HG03575 (cell line): Measurements from ENCODE around the gene TDRD10.

ENCODE experiments used
- ATAC-seq: cut with Tn5 transposase; IDR thresholded peaks from one replicate; pipeline ENCODE4 v1.9.1; 2021; ENCODE audit not compliant: unreplicated experiment, insufficient number of reproducible peaks, low FRiP score; ENCODE audit errors: extremely low read depth

Gene TDRD10

DNA sequence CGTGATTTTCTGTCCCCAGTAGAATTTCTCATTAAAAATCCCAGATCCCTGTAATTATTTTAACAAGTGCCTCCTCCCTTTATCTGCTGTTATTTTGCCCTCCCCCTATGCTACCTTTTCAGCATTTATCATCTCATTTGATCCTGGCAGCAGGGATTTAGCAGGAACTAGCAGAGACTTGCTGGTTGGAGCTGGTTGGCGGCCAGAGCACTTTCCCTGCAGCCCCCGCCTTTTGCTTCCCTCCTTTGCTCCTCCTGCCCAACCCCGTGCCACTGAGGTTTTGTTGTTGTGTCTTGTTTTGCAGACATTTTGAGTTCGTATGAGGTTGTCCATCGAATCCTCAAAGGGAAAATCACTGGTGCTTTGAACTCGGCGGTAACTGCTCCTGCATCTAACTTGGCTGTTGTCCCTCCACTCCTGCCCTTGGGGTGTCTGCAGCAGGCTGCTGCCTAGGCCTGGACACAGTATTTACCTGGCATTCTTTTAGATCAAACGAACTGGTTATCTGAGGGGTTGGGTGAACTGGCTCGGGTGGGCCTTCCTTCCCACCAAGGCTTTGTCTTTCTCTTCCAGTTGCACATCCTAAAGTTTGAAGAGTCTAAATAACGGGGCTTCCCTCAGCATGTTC lies 45.2 kb downstream of the TDRD10 start:
- no peak for ATAC-seq

DNA sequence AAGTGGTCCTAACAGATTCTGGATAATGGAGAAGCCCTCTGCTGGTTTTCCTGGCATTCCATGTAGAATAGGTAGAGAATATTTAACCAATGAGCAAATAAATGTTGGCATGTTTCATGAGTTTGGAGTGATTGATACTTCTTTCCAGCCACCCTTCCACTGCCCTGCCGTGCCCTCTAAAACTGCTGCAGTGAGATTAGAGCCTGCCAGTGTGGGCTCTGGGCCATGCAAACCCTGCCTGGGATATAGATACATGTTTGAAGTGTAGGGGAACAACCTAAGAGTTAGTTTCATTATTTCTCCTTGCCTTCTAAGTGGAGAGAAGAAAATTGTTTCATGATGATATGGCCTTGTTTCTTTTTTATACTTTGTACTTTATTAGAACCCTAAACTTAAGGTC lies 46.0 kb downstream of the TDRD10 start:
- no peak for ATAC-seq

DNA sequence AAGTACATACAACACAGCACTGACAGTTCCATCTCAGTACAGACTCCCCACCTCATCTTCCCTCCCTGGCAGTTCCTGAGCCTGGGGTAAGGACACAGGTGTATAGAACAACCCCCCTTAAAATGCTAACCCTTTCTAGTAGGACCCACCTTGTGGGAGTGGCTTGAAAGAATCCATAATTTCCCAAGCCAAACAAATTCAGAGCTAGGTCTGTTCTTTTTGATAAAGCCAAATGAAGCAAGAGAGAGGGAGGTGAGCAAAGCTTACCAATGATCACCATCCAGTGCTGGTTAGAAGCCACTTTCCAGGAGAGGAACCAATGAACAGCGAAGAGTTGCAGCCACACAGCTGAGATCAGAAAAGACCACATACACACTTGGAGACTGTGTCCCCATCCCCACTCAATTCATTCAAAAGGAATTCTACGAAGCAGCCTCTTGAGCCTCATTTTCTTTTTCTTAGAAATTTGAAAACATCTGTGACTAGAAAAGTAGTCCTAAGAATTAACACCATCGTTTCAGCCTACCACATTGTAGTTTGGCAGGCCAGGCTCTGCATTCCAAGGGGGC lies 47.3 kb downstream of the TDRD10 start:
- ATAC-seq: no peak

- no peak for ATAC-seq
These were observed 48.1 kb downstream of the TDRD10 start for GRCh38 chr1:154550070-154550469.

- ATAC-seq: no peak
These were observed 48.6 kb downstream of the TDRD10 start for GRCh38 chr1:154550657-154551056.

DNA sequence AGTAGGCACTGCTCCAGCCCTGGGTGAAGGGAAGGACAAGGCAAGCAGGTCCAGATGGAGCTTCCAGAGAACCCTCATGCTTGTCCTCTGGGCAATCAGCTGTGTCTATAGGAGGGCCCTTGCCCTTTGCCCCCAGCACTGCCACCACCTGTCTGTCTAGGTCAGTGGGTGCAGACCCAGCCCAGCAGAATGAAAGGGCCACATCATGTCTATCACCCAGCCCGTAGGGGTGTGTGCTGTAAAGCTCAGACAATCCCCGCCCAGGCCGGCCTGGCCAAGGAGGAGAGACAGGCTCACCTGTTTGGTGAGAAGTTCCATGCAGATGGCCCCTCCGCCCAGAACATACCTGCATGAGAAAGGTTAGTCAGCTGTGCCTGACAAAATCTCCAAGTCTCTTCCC lies 49.5 kb downstream of the TDRD10 start:
- no peak for ATAC-seq

- ATAC-seq: no peak
These were observed 50.0 kb downstream of the TDRD10 start for GRCh38 chr1:154552036-154552435.

DNA sequence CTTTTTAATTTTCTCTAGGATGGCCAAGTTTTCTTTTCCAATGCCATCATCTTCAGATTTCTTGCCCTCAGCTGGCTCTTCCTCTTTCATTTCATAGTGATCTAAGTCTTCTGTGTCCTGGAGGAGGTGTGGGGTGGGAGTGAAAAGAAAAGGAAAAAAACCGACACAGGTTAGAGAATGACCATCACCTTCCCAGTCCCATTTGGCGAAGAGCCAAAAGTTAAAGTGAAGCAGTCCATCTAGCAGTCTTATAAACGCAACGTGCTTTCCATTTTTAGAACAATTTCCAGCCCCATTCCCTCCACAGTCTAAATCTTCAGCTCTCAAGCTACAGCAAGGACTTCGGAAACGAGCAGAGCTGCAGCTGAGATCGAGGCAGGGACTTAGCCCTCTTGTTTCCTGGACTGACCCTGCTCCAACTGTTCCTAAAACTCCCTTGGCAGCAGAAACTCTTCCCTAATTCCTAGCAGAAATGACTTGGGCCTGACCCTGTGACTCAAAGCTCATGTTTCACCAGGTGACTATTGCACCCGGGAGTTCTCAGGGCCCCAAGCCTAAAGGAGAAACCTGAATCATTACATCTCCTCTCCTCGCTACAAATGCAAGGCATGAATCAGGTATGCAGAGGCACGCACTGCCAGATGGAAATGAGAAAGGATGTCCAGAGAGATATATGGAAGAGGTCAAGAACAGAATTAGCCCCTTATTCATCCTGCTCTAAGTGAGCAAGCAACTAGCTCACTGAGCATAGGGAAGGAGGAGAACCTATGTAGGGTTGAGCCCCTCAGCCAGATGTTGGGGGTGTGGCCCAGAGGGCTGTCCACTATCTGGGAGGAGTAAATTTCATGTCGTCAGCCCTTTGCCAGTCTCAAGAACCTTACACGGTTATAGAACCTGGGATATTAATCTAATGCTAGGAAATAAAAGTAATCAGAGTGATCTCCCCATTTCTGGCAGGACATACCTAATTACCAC lies 51.3 kb downstream of the TDRD10 start:
- no peak for ATAC-seq

DNA sequence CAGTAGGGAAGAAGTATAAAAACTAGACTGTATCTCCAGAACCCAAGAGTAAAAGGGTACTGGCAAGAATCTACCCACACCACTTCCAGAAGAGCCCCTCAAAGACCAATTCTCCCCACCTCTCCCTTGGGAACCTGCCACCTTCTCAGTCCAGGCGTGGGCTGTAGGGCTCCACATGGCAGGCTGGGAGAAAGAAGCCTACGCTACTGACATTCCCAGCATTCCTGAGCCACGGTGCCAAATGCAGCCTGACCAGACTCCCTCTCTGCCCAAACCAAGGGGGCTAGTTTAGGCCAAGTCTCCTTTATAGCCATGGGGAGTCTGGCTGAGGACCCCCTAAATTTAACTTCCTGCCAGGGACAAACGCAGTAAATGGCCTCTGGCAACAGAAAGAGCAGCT lies 54.4 kb downstream of the TDRD10 start:
- ATAC-seq: no peak

- no peak for ATAC-seq
These were observed 55.4 kb downstream of the TDRD10 start for GRCh38 chr1:154557248-154557938.

DNA sequence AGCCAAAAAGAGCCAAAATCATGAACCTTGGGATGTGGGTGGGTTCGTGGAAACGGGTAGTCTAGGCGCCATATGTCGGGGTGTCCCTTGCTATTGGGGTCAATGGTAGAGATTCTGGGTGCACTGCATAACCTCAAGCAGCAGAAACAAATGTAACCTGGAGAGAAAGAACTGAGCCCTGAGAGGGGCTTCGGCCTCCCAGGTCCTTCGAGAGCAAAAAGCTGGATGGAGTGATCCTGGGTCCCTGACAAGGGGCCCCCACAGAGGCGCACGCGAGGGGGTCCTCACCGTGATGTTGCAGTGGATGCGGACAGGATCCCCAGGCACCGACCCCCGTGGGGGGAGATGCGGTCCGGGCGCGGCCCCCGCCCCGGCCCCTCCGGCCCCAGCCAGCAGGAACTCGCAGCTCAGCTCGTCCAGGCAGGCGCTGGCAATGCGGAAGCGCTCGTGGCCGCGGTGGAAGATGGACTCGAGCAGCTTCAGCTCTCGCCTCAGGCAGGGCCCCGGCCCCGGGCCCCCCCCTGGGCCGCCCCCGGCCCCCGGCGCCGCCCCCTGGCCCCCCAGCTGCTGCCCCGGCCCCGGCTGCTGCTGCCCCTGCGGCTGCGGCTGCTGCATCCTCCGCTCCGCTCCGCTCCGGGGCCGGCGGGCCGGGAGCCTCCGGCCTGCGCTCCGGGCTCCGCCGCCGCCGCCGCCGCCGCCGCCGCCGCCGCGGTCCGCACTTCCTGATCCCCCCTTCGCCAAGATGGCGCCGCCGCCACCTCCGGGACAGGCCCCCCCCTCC lies 56.1 kb downstream of the TDRD10 start, which contains the start of gene UBE2Q1:
TSS of gene UBE2Q1 (minus strand) at position 724 of the 781 bp plus-strand sequence. CDS start at position 615, 109 bp downstream.
- no peak for ATAC-seq

- peak; percentile 45 for ATAC-seq
These were observed 56.9 kb downstream of the TDRD10 start for GRCh38 chr1:154558720-154559465.

- ATAC-seq: no peak
These were observed 57.5 kb downstream of the TDRD10 start for GRCh38 chr1:154559466-154560044.

GRCh38 chr1:154565876-154566275 lies 63.9 kb downstream of the TDRD10 start:
- no peak for ATAC-seq

DNA sequence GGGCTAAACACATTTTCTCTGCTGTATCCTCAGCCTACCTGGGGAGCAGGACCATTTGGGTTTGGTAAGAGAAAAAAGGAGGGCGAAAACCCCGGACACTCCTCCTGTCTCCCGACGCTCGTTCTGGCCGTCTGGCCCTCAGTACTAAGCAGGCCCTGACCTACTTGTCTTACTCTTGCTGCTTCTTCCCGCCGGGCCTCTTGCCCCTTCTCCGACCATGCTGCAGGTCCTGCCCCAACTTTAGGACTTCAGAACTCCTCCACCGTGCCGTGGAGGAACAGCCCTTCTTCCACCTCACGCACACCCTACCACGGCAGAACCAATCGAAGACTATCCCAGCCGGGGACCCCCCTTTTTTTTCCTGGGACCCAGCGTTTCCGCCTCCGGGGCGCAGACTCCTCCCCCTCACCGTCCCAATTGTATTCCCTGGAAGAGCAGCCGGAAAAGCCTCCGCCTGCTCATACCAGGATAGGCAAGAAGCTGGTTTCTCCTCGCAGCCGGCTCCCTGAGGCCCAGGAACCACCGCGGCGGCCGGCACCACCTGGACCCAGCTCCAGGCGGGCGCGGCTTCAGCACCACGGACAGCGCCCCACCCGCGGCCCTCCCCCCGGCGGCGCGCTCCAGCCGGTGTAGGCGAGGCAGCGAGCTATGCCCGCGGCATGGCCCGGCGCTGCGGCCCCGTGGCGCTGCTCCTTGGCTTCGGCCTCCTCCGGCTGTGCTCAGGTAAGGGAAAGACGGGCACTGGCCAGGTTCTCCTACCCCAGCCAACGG lies 65.6 kb downstream of the TDRD10 start, which contains the start of gene CHRNB2:
TSS of gene CHRNB2 (plus strand) at position 393 of the 771 bp plus-strand sequence. CDS start at position 660, 267 bp downstream.
- ATAC-seq: no peak

- no peak for ATAC-seq
These were observed 66.3 kb downstream of the TDRD10 start for GRCh38 chr1:154568157-154568815.
